Endodermal cell (in vitro differentiated cells): Measurements from ENCODE around the gene C1QL1. TPM values are rescaled to one million over a fixed set of nuclear protein-coding genes. Genes with fewer than 3 reads are reported as not detected.
A peak's percentile ranks its signal among the peaks of the same experiment; 100 is the strongest.

Experiments used
- DNase-seq: peaks from one replicate; pipeline ENCODE4 v3.0.0-alpha.2; 2017
- H3K27ac ChIP-seq: 2 replicates; pipeline ENCODE4 v1.5.1; 2013; ENCODE audit warnings: mild to moderate bottlenecking, low read depth, low read length, moderate library complexity
- H3K27me3 ChIP-seq: 2 replicates; pipeline ENCODE4 v1.6.1; 2013; ENCODE audit warnings: mild to moderate bottlenecking, low read length, moderate library complexity; ENCODE audit not compliant: insufficient read depth, control insufficient read depth, poor library complexity, severe bottlenecking
- H3K36me3 ChIP-seq: 2 replicates; pipeline ENCODE4 v1.7.0; 2013; ENCODE audit warnings: mild to moderate bottlenecking, low read length, moderate library complexity; ENCODE audit not compliant: control insufficient read depth, insufficient read depth
- H3K4me1 ChIP-seq: one replicate; pipeline ENCODE4 v1.7.0; 2013; ENCODE audit warnings: low read length; ENCODE audit not compliant: control insufficient read depth, insufficient read depth
- H3K4me3 ChIP-seq: 2 replicates; pipeline ENCODE4 v1.5.1; 2013; ENCODE audit warnings: mild to moderate bottlenecking, low read length, moderate library complexity
- H3K9ac ChIP-seq: 2 replicates; pipeline ENCODE4 v1.6.1; 2013; ENCODE audit warnings: mild to moderate bottlenecking, low read length, moderate library complexity; ENCODE audit not compliant: poor library complexity, severe bottlenecking; ENCODE audit errors: extremely low read depth
- H3K9me3 ChIP-seq: 2 replicates; pipeline ENCODE4 v1.6.1; 2013; ENCODE audit warnings: mild to moderate bottlenecking, low read length, moderate library complexity; ENCODE audit not compliant: control insufficient read depth
- H3K27ac Mint-ChIP-seq: 2 replicates; pipeline ENCODE4 v1.8.0; 2020; ENCODE audit warnings: mixed read lengths
- H3K27me3 Mint-ChIP-seq: 2 replicates; pipeline ENCODE4 v1.8.0; 2021; ENCODE audit warnings: mild to moderate bottlenecking, mixed read lengths; ENCODE audit not compliant: insufficient read depth
- H3K36me3 Mint-ChIP-seq: 2 replicates; pipeline ENCODE4 v1.8.0; 2020; ENCODE audit warnings: low read depth, mixed read lengths
- H3K4me1 Mint-ChIP-seq: 2 replicates; pipeline ENCODE4 v1.8.0; 2020; ENCODE audit warnings: mixed read lengths
- H3K4me3 Mint-ChIP-seq: 2 replicates; pipeline ENCODE4 v1.8.0; 2020; ENCODE audit warnings: mild to moderate bottlenecking, moderate library complexity, mixed read lengths
- H3K9me3 Mint-ChIP-seq: 2 replicates; pipeline ENCODE4 v1.8.0; 2020; ENCODE audit warnings: mild to moderate bottlenecking, mixed read lengths
- WGBS, 2 experiments: methylation state at CpG; one replicate each; pipeline versions ENCODE4 v1.1.5 to v1.1.7; 2013; ENCODE audit warnings: missing lambda C conversion rate in 2 of 2, mixed read lengths in 1 of 2; ENCODE audit not compliant: insufficient coverage in 1 of 2, insufficient read length in 1 of 2; 5-methylcytosine and 5-hydroxymethylcytosine counted together
- total RNA-seq, 2 donors: library from RNA; stranded (reverse); fragmentation: NEBNext Ultra II Directional in 1 of 2; extraction: Animal tissue kit (Norgen Biotek cat#: 25700) in 1 of 2; gene quantifications; 2 replicates in 1 of 2; 3 replicates in 1 of 2; pipeline ENCODE4 v1.2.1, GENCODE V29; 2021
- TF ChIP-seq, protein P1 (sequence below): fragments of 200-600 bp; sonication (generic); conservative IDR thresholded peaks from 2 replicates; pipeline ENCODE4 v1.5.0; 2021; ENCODE audit warnings: antibody characterized with exemption, mild to moderate bottlenecking

The C1QL1 gene
- total RNA-seq, 2 donors from 2014 or later = 1.4 to 2.7 TPM

DNA sequence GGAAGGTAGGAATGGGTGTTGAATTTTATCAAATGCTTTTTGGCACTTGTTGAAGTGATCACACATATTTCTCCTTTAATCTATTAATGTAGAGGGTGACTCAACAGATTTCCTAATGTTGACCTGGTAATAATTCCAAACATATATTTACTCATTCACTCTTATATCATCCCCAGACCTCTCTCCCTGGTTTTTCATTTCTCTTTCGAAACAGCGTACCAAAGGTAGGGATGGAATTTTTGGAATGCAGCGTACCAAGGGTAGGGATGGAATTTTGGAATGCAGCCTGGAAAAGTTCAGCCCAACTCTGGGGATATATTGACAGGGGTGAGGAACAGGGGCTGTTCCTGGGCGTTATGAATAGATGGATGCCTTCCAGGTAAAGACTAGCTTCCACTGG is 27.8 kb downstream of the C1QL1 start:
- Mint-ChIP-seq H3K36me3 (peaks cover 33% of the 10 kb centered on the region), H3K27me3 (no peaks in the 10 kb centered on the region), H3K4me1 (peaks cover 8% of the 10 kb centered on the region), H3K27ac (no peak overlapping the region), H3K9me3 (peaks cover 3% of the 10 kb centered on the region), H3K4me3 (no peak overlapping the region)
- H3K9me3 ChIP-seq = peaks cover 7% of the 10 kb centered on the region
- no peak overlapping the region for H3K9ac ChIP-seq
- no peaks in the 10 kb centered on the region for H3K27me3 ChIP-seq
- no peak overlapping the region for H3K27ac ChIP-seq
- no peaks in the 10 kb centered on the region for H3K4me1 ChIP-seq
- 91 to 96% methylated on average over 4 of the region's 4 CpGs for WGBS, 2 experiments
- peak; percentile 58 for DNase-seq
- TF ChIP-seq, protein P1, sequence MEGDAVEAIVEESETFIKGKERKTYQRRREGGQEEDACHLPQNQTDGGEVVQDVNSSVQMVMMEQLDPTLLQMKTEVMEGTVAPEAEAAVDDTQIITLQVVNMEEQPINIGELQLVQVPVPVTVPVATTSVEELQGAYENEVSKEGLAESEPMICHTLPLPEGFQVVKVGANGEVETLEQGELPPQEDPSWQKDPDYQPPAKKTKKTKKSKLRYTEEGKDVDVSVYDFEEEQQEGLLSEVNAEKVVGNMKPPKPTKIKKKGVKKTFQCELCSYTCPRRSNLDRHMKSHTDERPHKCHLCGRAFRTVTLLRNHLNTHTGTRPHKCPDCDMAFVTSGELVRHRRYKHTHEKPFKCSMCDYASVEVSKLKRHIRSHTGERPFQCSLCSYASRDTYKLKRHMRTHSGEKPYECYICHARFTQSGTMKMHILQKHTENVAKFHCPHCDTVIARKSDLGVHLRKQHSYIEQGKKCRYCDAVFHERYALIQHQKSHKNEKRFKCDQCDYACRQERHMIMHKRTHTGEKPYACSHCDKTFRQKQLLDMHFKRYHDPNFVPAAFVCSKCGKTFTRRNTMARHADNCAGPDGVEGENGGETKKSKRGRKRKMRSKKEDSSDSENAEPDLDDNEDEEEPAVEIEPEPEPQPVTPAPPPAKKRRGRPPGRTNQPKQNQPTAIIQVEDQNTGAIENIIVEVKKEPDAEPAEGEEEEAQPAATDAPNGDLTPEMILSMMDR = no peak
- peaks cover 73% of the 10 kb centered on the region for H3K36me3 ChIP-seq
- no peak overlapping the region for H3K4me3 ChIP-seq

DNA sequence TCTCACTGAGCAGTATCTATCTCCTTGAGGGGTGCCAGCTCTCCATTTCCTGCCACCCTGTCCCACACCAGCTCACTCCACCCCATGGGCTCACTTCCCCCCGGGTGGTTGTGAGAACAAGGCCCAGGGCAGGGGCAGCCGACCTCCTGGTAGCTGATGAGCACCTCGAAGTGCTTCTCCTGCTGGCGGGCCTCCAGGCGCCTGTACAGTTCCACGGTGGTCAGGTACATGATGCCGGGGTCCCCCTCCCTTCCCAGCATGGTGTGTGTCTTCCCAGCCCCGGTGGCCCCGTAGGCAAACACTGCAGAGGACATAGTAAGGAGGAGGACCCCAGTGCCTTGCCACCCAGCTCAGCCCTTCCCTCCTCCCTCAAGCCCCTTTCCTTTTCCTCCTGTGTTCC is 33.0 kb downstream of the C1QL1 start:
- H3K27me3 ChIP-seq = no peaks in the 10 kb centered on the region
- Mint-ChIP-seq H3K9me3 (peaks cover 3% of the 10 kb centered on the region), H3K27me3 (no peaks in the 10 kb centered on the region), H3K4me3 (no peak overlapping the region), H3K36me3 (peaks cover 44% of the 10 kb centered on the region), H3K27ac (no peak overlapping the region), H3K4me1 (peaks cover 9% of the 10 kb centered on the region)
- DNase-seq = peak; percentile 49
- no peak overlapping the region for H3K9ac ChIP-seq
- H3K36me3 ChIP-seq = peaks cover 81% of the 10 kb centered on the region
- H3K27ac ChIP-seq = no peak overlapping the region
- WGBS, 2 experiments = 89 to 94% methylated on average over 9 of the region's 9 CpGs
- H3K4me3 ChIP-seq = no peak overlapping the region
- H3K4me1 ChIP-seq = no peaks in the 10 kb centered on the region
- TF ChIP-seq, protein P1 = no peak
- H3K9me3 ChIP-seq = peaks cover 7% of the 10 kb centered on the region

DNA sequence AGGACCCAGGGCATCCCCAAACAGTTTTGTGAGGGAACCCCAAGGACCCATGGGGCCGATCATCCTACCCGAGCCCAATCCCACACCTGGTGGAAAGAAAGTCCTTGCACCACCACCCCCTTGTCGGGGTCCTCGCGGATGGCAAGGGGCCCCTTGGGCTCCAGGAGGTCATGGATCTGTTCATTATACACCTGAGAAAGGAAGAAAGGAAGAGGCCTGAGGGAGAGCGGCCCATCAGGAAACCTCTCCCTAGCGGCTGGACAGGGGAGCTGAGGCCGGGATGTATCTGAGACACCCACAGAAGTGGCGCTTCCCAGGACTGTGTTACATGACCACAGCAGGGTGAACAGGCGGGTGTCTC is 33.4 kb downstream of the C1QL1 start:
- peaks cover 9% of the 10 kb centered on the region for H3K4me1 Mint-ChIP-seq
- DNase-seq = peak; percentile 26
- H3K36me3 Mint-ChIP-seq = peaks cover 44% of the 10 kb centered on the region

More for the DNA sequence above, 33.4 kb downstream of the C1QL1 start:
- H3K27ac ChIP-seq = no peak overlapping the region
- H3K27me3 ChIP-seq = no peaks in the 10 kb centered on the region
- no peak overlapping the region for H3K4me3 ChIP-seq
- Mint-ChIP-seq H3K27ac (no peak overlapping the region), H3K4me3 (no peak overlapping the region), H3K9me3 (peaks cover 3% of the 10 kb centered on the region), H3K27me3 (no peaks in the 10 kb centered on the region)
- no peak overlapping the region for H3K9ac ChIP-seq
- peaks cover 81% of the 10 kb centered on the region for H3K36me3 ChIP-seq
- no peaks in the 10 kb centered on the region for H3K4me1 ChIP-seq
- peaks cover 7% of the 10 kb centered on the region for H3K9me3 ChIP-seq
- TF ChIP-seq, protein P1 = no peak
- 97 to 98% methylated on average over 8 to 10 of the region's 10 CpGs for WGBS, 2 experiments
